ENCODE data around the gene ARNT2.
"Not testable (repeated sequence)": the region's sequence is repeated elsewhere in the genome, so short reads cannot be mapped to it uniquely, and the experiment has no call there.

The ARNT2 gene

DNA sequence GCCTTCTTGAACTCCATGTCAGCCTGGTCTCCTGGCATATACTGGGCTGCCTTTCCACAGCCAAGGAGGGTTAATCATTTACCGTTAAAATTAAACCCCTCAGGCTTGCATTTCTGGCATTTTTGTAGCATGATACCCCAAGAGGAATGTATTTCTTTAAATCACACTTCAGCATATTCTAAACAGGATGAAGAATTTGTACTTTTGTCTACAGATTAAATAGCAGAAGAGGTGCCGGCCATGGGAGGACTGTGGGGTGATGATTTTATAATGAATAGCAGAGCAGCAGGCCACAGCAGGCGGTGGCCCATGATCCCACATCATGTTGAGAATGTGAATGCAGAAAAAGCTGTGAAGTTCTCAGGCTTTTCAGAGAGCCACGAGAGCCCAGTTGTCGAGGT is 90.2 kb downstream of the ARNT2 start:
- DNase-seq = no peak

DNA sequence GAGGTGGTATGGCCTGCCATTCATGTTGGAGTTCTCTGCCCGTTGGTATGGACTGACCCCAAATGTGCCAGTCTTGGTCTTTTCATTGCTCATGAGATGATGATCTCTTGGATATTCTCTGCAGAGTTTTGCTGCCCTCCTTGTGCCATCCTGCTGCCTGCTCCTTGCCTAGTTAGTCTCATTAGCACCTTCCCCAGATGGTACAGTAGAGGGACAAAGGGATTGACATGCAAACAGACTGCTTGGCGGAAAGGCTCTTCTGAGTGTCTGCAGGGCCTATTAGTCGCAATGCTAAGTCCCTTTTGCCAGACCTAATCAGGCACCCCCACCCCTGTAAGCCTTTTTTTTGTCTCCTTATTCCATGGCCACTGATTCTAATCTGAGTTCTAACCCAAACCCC is 90.6 kb downstream of the ARNT2 start:
- no peak for DNase-seq

GRCh38 chr15:80495401-80495942 is 91.3 kb downstream of the ARNT2 start:
- no peak for DNase-seq

GRCh38 chr15:80496096-80496495 is 91.9 kb downstream of the ARNT2 start:
- DNase-seq = no peak

DNA sequence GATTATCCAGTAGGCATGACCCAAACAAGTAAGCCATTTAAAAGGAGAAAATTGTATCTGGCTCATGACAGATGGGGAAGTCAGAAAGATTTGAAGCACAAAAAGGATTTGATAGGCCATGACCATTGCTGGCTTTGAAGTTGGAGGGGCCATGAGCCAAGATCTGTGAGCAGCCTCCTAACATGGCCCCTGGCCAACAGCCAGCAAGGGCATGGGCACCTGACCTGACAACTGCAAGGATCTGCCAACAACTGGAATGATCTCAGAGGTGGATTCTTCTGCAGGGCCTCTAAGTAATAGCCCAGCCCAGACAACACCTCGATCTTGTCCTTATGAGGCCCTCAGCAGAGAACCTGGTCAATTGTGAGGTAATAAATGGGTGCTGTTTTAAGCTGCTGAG is 93.0 kb downstream of the ARNT2 start:
- no peak for DNase-seq

DNA sequence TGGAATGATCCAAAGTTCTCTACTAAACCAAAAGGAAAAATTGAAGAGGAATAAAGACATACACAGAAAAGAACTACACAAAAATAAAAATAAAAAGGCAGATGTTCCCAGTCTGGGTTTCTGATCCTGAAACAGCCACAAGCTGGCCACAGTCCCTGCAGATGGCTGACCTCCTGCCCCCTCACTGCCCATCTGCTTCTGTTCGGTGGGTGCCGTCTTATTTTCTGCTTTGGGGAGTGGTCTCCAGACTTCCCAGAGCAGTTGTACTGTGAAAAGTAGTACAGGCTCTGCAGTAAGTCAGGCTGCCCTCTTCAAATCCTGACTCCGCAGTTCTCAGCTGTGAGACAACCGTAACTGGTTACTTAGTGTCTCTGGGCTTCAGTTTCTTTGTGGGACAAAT is 94.5 kb downstream of the ARNT2 start:
- DNase-seq = no peak

- DNase-seq = no peak
Observed at GRCh38 chr15:80500021-80500420, 95.8 kb downstream of the ARNT2 start.

DNA sequence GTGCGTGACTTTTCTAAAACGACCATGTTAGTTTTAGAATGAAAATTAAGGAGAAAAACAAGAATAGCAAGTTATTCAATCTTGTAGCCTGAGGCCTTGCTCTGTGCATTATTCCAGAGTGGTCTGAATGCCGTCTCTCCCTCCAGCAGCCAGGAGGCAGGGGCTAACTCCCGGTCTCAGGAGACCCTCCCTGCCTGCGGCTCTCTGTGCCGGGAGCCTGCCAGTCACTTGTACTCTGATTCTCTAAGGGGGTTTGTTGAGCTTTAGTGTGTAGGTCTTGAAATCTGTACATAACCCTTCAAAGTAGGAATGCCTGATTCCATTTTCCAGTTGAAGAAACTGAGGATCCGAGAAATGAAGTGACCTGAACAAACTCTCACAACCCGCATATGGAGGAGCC is 97.3 kb downstream of the ARNT2 start:
- no peak for DNase-seq

GRCh38 chr15:80502782-80503181 is 98.6 kb downstream of the ARNT2 start:
- no peak for DNase-seq

DNA sequence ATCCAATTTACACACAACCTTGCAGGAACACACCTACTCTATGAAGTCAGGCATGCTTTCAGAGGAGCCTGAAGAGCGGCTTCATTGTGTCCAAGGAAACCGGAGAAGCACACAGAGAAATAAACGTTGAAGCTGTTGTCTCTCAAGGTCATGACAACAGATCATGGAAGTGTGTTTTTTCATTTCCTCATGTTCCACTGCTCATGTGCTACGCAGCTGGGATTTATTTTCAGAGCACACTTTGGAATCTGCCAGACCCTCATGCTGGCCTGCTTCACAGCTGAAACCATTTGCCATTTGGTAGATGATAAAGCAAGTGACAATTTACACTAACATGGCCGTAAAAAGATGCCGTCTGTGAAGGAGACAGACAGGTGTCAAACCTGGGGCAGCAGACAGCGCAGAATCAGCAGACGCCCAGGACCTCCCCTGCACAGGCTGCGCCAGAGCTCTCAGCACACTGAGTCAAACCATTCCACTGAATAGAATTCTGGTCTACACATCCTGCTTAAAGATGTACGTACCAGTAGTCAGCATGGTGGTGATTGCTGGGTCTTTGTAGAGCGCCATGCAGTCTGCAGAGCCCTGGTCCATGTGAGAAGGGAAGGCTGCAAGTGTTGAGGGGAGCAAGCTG is 99.3 kb downstream of the ARNT2 start:
- DNase-seq = no peak

DNA sequence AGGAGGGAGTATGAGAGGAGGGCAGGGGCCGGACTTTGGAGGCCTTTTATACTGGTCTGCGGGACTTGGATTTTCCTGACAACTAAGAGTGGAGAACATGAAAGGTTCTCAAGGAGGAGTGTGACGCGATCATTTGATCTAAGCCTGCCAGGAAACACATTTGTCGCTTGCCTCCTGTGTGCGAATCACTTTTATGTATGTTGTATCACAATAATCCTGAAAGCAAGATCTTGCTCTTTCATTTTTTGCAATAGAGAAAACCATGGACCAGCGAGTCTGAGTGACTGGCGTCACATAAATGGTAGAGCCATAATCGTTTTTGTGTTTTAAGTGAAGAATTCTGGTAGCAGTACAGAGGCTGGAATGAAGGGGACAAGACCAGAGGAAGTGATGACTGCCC is 100.7 kb downstream of the ARNT2 start:
- DNase-seq = no peak

- DNase-seq = no peak
Observed at GRCh38 chr15:80506286-80506893, 102.2 kb downstream of the ARNT2 start.

DNA sequence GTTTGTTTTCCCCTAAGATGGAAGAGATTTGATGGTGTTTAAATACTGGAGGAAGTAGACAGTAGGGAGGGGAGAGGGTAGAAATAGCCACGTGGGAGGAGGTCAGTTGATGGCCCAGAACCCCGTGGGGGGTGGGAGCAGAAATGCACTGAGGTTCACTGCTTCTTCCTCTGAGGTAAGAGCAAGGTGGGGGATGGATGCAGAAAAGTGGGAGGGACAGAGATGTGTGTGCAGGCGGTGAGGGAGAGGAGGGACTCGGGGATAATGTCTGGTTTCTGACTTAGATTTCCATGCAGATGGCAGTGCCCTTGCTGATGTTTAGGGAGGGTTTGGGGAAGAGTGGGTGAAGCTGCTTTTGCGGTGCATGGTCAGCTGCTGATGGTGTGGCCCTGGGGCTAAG is 102.9 kb downstream of the ARNT2 start:
- DNase-seq = no peak

GRCh38 chr15:80507638-80508316 is 103.6 kb downstream of the ARNT2 start:
- no peak for DNase-seq

- no peak for DNase-seq
Observed at GRCh38 chr15:80508783-80509182, 104.6 kb downstream of the ARNT2 start.

DNA sequence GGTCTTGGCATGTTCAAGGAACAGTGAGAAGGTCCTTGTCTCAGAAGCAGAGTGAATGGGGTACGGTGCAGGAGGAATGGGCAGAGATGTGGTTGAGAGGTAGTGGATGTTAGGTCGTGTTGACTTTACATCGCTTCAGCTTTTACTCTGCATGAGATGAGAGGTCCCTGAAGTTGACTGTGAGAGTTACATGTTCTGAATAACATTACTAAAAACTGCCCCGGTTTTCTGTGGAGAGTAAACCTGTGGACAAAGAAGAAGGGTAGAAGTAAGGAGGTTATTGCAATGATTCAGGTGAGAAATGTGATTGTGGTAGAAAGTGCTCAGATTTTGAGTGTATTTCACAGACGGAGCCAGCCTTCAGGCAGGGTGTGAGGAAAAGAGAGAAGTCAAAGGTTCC is 105.6 kb downstream of the ARNT2 start:
- DNase-seq = no peak

- DNase-seq = not testable (repeated sequence)
Observed at GRCh38 chr15:80510985-80511384, 106.8 kb downstream of the ARNT2 start.

DNA sequence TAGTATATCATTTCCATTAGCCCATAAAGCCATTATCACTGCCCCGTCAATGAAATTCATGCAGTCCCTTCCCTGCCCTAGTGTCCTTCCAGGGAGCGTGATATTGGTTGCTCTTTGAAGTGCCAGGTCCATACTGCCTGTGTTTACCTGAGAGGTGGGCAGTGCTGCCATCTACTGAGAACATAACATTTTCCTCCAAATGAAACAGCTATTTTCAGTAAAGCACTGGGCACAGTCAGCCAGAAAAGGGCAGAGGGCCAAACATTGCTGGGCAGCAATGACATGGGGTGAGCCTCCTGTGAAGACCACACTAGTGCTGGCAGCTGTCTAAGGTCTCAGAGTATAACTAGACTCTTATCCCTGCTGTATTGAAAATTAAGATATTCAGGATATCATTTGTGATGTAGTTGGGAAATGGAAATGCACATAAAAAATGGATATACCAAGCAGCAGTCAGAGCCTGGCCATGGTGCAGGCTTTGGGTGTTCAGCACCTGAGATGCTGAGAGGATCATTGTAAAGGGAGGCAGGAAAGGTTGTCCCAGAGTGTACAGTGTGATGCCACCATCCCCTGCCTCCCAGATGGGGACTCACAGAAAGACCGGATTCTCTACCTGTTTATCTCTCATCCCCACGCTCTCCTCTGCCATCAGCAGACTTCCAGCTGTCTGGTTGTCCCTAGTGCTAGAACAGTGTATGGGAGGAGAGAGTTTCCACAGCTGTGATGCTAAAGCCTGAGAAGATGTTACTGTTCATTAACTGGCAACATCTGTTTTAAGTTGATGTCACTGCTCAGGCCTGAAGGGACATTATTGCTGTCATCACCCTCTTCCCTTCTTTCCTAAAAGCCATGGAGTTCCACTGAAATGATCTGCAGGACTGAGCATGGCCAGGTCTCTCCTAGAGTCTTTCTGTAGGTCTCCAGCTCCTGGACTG is 108.8 kb downstream of the ARNT2 start:
- no peak for DNase-seq

- DNase-seq = no peak
Observed at GRCh38 chr15:80514071-80514780, 110.0 kb downstream of the ARNT2 start.

GRCh38 chr15:80517290-80517689 is 113.1 kb downstream of the ARNT2 start:
- DNase-seq = no peak

- no peak for DNase-seq
Observed at GRCh38 chr15:80518522-80518921, 114.3 kb downstream of the ARNT2 start.

GRCh38 chr15:80523746-80524145 is 119.6 kb downstream of the ARNT2 start:
- no peak for DNase-seq
